ENCODE measurements around the gene IL17RA. TPM values are rescaled to one million over a fixed set of nuclear protein-coding genes. Genes with fewer than 3 reads are reported as not detected.

Gene IL17RA
- total RNA-seq, 1 donor from 2014 or later, result 6.0 TPM

Other genes starting within 250 kb of the IL17RA start
- not detected for gene GAB4, start 76.8 kb upstream of the IL17RA start, total RNA-seq
- gene TMEM121B, start 36.4 kb downstream of the IL17RA start, total RNA-seq, result 1.0 TPM
- 39.6 TPM for gene HDHD5, start 74.3 kb downstream of the IL17RA start, total RNA-seq
- gene ADA2, start 134.4 kb downstream of the IL17RA start, total RNA-seq, result 77.0 TPM

All from cardiac septum (tissue), 1 donor.